Measurements from ENCODE around the gene AGBL4. TPM values are rescaled to one million over a fixed set of nuclear protein-coding genes. Genes with fewer than 3 reads are reported as not detected.

The AGBL4 gene
- total RNA-seq, 1 donor from 2014 or later, result 3.1 TPM

- no peaks in the 10 kb centered on the region for H3K9me3 Mint-ChIP-seq (ENCODE audit: low read depth)
Observed at GRCh38 chr1:48691429-48692001, 1332.2 kb downstream of the AGBL4 start.

GRCh38 chr1:48688102-48688760 lies 1335.5 kb downstream of the AGBL4 start:
- Mint-ChIP-seq H3K4me3 (ENCODE audit: low read depth) (no peak overlapping the region), H3K4me1 (ENCODE audit: low read depth) (peaks cover 5% of the 10 kb centered on the region), H3K27ac (no peak overlapping the region), H3K9me3 (ENCODE audit: low read depth) (no peaks in the 10 kb centered on the region), H3K27me3 (peaks cover 16% of the 10 kb centered on the region), H3K36me3 (ENCODE audit: insufficient read depth) (no peaks in the 10 kb centered on the region)
- TF ChIP-seq CTCF (IDR thresholded peaks at IDR 0.05; ENCODE audit: unreplicated experiment), result peak; percentile 55
- no peak for DNase-seq (ENCODE audit: low spot score, unreplicated experiment)

More at GRCh38 chr1:48691429-48692001, 1332.2 kb downstream of the AGBL4 start:
- H3K27ac Mint-ChIP-seq, result no peak overlapping the region
- peaks cover 16% of the 10 kb centered on the region for H3K27me3 Mint-ChIP-seq
- DNase-seq (ENCODE audit: low spot score, unreplicated experiment), result no peak
- no peak for TF ChIP-seq CTCF (IDR thresholded peaks at IDR 0.05; ENCODE audit: unreplicated experiment)
- no peak overlapping the region for H3K4me3 Mint-ChIP-seq (ENCODE audit: low read depth)
- H3K4me1 Mint-ChIP-seq (ENCODE audit: low read depth), result peaks cover 7% of the 10 kb centered on the region
- H3K36me3 Mint-ChIP-seq (ENCODE audit: insufficient read depth), result no peaks in the 10 kb centered on the region

GRCh38 chr1:48687282-48688045 lies 1336.3 kb downstream of the AGBL4 start:
- Mint-ChIP-seq H3K27ac (no peak overlapping the region), H3K9me3 (ENCODE audit: low read depth) (no peaks in the 10 kb centered on the region), H3K36me3 (ENCODE audit: insufficient read depth) (no peaks in the 10 kb centered on the region), H3K4me1 (ENCODE audit: low read depth) (no peaks in the 10 kb centered on the region), H3K27me3 (peaks cover 16% of the 10 kb centered on the region), H3K4me3 (ENCODE audit: low read depth) (no peak overlapping the region)
- TF ChIP-seq CTCF (IDR thresholded peaks at IDR 0.05; ENCODE audit: unreplicated experiment), result no peak
- DNase-seq (ENCODE audit: low spot score, unreplicated experiment), result no peak

- H3K9me3 Mint-ChIP-seq (ENCODE audit: low read depth), result no peaks in the 10 kb centered on the region
- no peak overlapping the region for H3K4me3 Mint-ChIP-seq (ENCODE audit: low read depth)
- H3K27ac Mint-ChIP-seq, result no peak overlapping the region
- H3K4me1 Mint-ChIP-seq (ENCODE audit: low read depth), result no peaks in the 10 kb centered on the region
- DNase-seq (ENCODE audit: low spot score, unreplicated experiment), result no peak
- no peaks in the 10 kb centered on the region for H3K36me3 Mint-ChIP-seq (ENCODE audit: insufficient read depth)
- no peak for TF ChIP-seq CTCF (IDR thresholded peaks at IDR 0.05; ENCODE audit: unreplicated experiment)
- H3K27me3 Mint-ChIP-seq, result peaks cover 9% of the 10 kb centered on the region
Observed at GRCh38 chr1:48686159-48686558, 1337.6 kb downstream of the AGBL4 start.

- Mint-ChIP-seq H3K27me3 (peaks cover 12% of the 10 kb centered on the region), H3K4me3 (ENCODE audit: low read depth) (no peak overlapping the region), H3K36me3 (ENCODE audit: insufficient read depth) (no peaks in the 10 kb centered on the region), H3K4me1 (ENCODE audit: low read depth) (peaks cover 6% of the 10 kb centered on the region), H3K9me3 (ENCODE audit: low read depth) (no peaks in the 10 kb centered on the region), H3K27ac (no peak overlapping the region)
- TF ChIP-seq CTCF (IDR thresholded peaks at IDR 0.05; ENCODE audit: unreplicated experiment), result no peak
- no peak for DNase-seq (ENCODE audit: low spot score, unreplicated experiment)
Observed at GRCh38 chr1:48684381-48684780, 1339.4 kb downstream of the AGBL4 start.
